HL-60 (cell line): Measurements from ENCODE around the gene GUCY1B1.

ENCODE experiments used
- DNase-seq, 2 experiments: peaks; one replicate each; pipeline ENCODE4 v3.0.0-alpha.2; 2010 to 2020; ENCODE audit warnings: low read depth in 1 of 2, low spot score in 1 of 2
- H3K27ac ChIP-seq: fragments of 250-450 bp; sonication (Bioruptor Pico); replicated peaks from 2 replicates; pipeline ENCODE4 v1.5.1; 2020; ENCODE audit warnings: mild to moderate bottlenecking, moderate library complexity
- H3K27me3 ChIP-seq: fragments of 250-450 bp; sonication (Bioruptor Pico); 2 replicates; pipeline ENCODE4 v1.5.1; 2021; ENCODE audit warnings: mild to moderate bottlenecking, moderate library complexity; ENCODE audit not compliant: insufficient read depth, poor library complexity, severe bottlenecking
- H3K4me3 ChIP-seq: replicated peaks from 2 replicates; pipeline ENCODE4 v1.5.1; 2011; ENCODE audit warnings: mild to moderate bottlenecking, control low read depth, low read length; ENCODE audit not compliant: insufficient read depth
- CTCF ChIP-seq: IDR thresholded peaks from one replicate; pipeline ENCODE4 v1.5.1; 2011; ENCODE audit warnings: low read length, control low read depth, inconsistent platforms; ENCODE audit not compliant: insufficient read depth
- GABPA ChIP-seq: IDR thresholded peaks from 2 replicates; pipeline ENCODE4 v1.6.1; 2012; ENCODE audit warnings: low read depth
- POLR2AphosphoS5 ChIP-seq: IDR thresholded peaks from 2 replicates; pipeline ENCODE4 v1.6.1; 2012; ENCODE audit warnings: low read depth
- REST ChIP-seq: IDR thresholded peaks from 2 replicates; pipeline ENCODE4 v1.6.1; 2012; ENCODE audit warnings: low read depth; ENCODE audit not compliant: insufficient replicate concordance
- SPI1 ChIP-seq: IDR thresholded peaks from 2 replicates; pipeline ENCODE4 v1.6.1; 2012; ENCODE audit warnings: low read depth, mild to moderate bottlenecking, borderline replicate concordance

Gene GUCY1B1

GRCh38 chr4:155828628-155829027 lies 69.8 kb downstream of the GUCY1B1 start:
- no peak for TF ChIP-seq CTCF
- no peak for TF ChIP-seq POLR2AphosphoS5
- no peak for TF ChIP-seq REST
- no peak for TF ChIP-seq SPI1
- TF ChIP-seq GABPA, result no peak
- H3K4me3 ChIP-seq, result no peak overlapping the region
- H3K27ac ChIP-seq, result no peak overlapping the region
- DNase-seq, result no peak
- H3K27me3 ChIP-seq, result no peaks in the 10 kb centered on the region

GRCh38 chr4:155832664-155833063 lies 73.8 kb downstream of the GUCY1B1 start:
- no peak for TF ChIP-seq SPI1
- TF ChIP-seq POLR2AphosphoS5, result no peak
- TF ChIP-seq CTCF, result no peak
- TF ChIP-seq GABPA, result no peak
- TF ChIP-seq REST, result no peak
- DNase-seq, result no peak
- no peak overlapping the region for H3K27ac ChIP-seq
- no peaks in the 10 kb centered on the region for H3K27me3 ChIP-seq
- H3K4me3 ChIP-seq, result no peak overlapping the region

GRCh38 chr4:155837203-155837796 lies 78.5 kb downstream of the GUCY1B1 start:
- Histone ChIP-seq H3K27me3 (no peaks in the 10 kb centered on the region), H3K27ac (no peak overlapping the region), H3K4me3 (no peak overlapping the region)
- no peak for TF ChIP-seq REST
- TF ChIP-seq CTCF, result no peak
- TF ChIP-seq SPI1, result no peak
- no peak for TF ChIP-seq GABPA
- TF ChIP-seq POLR2AphosphoS5, result no peak
- no peak for DNase-seq
